Parathyroid adenoma (tissue), 2 donors: ENCODE data around the gene C1QL1.

ENCODE experiments used
- H2AFZ ChIP-seq: fragments of 300-600 bp; sonication (generic); one replicate; pipeline ENCODE4 v1.7.0; 2017; ENCODE audit warnings: antibody characterized with exemption, mild to moderate bottlenecking
- H3K27ac ChIP-seq: fragments of 300-600 bp; sonication (generic); one replicate; pipeline ENCODE4 v1.7.0; 2017
- H3K27me3 ChIP-seq: fragments of 300-600 bp; sonication (generic); one replicate; pipeline ENCODE4 v1.7.0; 2017; ENCODE audit warnings: low read length; ENCODE audit not compliant: control insufficient read depth, insufficient read depth
- H3K36me3 ChIP-seq: fragments of 300-600 bp; sonication (generic); one replicate; pipeline ENCODE4 v1.7.0; 2017; ENCODE audit warnings: low read length; ENCODE audit not compliant: control insufficient read depth, insufficient read depth
- H3K4me1 ChIP-seq: fragments of 300-600 bp; sonication (generic); one replicate; pipeline ENCODE4 v1.7.0; 2017; ENCODE audit warnings: control low read depth
- H3K4me2 ChIP-seq: fragments of 300-600 bp; sonication (generic); one replicate; pipeline ENCODE4 v1.7.0; 2017; ENCODE audit warnings: low read length
- H3K4me3 ChIP-seq: fragments of 300-600 bp; sonication (generic); one replicate; pipeline ENCODE4 v1.7.0; 2017; ENCODE audit warnings: low read depth, low read length
- H3K79me2 ChIP-seq: fragments of 300-600 bp; sonication (generic); one replicate; pipeline ENCODE4 v1.7.0; 2017; ENCODE audit warnings: control low read depth
- H3K9ac ChIP-seq: fragments of 300-600 bp; sonication (generic); one replicate; pipeline ENCODE4 v1.7.0; 2017; ENCODE audit warnings: mild to moderate bottlenecking
- H3K9me3 ChIP-seq: fragments of 300-600 bp; sonication (generic); one replicate; pipeline ENCODE4 v1.7.0; 2017; ENCODE audit warnings: low read length; ENCODE audit not compliant: control insufficient read depth
- TF ChIP-seq, protein P1 (sequence below): fragments of 300-600 bp; sonication (generic); IDR thresholded peaks from one replicate; pipeline ENCODE4 v1.7.0; 2017; ENCODE audit warnings: antibody characterized with exemption, mild to moderate bottlenecking
- donor health status: primary hyperparathyroidism.

C1QL1 gene

DNA sequence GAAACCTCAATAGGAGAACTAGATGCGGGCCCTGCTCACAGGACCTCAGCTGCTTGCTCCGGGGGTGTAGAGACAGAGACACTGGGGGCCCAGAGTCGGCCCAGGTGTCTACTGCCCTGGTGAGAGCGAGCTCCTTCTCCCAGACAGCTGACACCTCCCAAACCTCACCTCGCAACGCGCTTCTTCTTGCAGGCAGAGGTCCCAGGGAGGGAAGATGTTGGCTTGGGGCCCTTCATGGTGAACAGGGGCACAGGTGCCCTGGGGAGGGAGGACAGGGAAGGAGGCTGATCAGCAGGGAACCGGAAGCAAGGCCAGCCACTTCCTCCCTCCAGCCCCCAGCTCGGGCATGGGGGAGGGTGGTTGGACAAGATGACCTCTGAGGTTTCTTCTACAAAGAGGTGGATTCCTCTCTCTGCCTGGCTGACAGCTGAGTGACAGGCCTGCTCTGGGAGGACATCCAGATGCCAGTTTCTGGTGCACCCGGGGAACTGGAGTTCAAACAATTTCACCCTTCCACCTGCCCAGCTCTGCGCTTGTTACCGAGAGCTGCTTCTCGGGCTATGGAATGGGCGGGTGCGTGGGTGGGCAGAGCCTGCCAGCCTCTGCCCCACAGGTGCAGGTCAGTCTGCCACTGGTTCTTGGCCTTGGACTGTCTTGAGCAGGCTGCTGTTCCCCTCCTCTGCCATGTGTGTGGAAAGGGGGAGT lies 41.1 kb downstream of the C1QL1 start:
- H3K79me2 ChIP-seq, result no peaks in the 10 kb centered on the region
- TF ChIP-seq, protein P1, sequence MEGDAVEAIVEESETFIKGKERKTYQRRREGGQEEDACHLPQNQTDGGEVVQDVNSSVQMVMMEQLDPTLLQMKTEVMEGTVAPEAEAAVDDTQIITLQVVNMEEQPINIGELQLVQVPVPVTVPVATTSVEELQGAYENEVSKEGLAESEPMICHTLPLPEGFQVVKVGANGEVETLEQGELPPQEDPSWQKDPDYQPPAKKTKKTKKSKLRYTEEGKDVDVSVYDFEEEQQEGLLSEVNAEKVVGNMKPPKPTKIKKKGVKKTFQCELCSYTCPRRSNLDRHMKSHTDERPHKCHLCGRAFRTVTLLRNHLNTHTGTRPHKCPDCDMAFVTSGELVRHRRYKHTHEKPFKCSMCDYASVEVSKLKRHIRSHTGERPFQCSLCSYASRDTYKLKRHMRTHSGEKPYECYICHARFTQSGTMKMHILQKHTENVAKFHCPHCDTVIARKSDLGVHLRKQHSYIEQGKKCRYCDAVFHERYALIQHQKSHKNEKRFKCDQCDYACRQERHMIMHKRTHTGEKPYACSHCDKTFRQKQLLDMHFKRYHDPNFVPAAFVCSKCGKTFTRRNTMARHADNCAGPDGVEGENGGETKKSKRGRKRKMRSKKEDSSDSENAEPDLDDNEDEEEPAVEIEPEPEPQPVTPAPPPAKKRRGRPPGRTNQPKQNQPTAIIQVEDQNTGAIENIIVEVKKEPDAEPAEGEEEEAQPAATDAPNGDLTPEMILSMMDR, result no peak
- H3K9ac ChIP-seq, result no peak overlapping the region
- H3K9me3 ChIP-seq, result no peaks in the 10 kb centered on the region
- H3K4me3 ChIP-seq, result no peak overlapping the region
- H3K4me1 ChIP-seq, result no peaks in the 10 kb centered on the region
- H3K27ac ChIP-seq, result no peak overlapping the region
- H3K4me2 ChIP-seq, result no peak overlapping the region
- H3K36me3 ChIP-seq, result no peaks in the 10 kb centered on the region
- no peak overlapping the region for H2AFZ ChIP-seq
- no peaks in the 10 kb centered on the region for H3K27me3 ChIP-seq

DNA sequence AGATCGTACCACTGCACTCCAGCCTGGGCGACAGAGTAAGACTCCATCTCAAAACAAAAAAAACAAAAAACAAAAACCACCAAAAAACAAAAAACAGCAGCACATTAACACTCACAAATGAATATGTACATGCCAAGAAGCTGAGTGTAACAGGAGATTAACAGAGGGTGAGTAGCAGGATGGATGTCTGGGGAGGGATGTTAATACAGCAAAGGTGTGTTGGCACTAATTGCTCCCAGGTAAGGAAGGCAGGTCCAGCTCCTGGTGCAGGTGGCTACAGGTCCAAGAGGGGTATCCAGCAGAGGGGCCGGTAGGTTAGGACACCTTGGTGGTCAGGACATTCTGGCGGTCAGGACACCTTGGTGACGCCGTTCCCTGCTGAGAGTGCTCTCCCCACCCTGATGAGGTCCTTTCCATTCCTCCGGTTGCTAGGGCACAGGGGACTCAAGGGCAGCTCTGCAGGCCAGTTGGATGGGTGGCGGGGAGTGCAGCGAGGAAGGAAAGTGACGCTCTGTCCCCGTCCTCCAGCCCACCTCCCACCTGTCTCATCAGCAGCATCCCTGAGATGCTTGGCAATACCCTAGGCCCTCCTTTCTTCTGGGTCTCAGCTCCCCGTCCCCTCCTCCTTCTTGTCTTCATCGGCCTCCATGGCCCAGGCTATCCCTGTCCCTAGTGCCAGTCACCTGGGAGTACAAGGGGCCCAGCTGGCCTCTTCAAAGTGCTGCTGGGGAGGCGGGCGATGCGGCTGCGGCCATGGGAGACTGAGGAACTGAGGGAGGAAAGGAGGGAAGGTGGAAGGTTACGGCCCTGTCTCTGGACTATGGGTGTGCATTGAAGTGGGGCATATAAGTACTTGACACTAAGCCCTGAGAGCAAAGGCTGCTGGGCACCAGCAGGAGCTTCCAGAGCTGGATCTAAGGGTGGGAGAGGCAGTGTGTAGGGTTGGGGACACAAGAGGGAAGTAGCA lies 42.1 kb downstream of the C1QL1 start:
- H3K36me3 ChIP-seq, result no peaks in the 10 kb centered on the region
- H3K27me3 ChIP-seq, result no peaks in the 10 kb centered on the region
- no peaks in the 10 kb centered on the region for H3K9me3 ChIP-seq

GRCh38 chr17:44924107-44924544 lies 44.0 kb downstream of the C1QL1 start:
- Histone ChIP-seq H3K79me2 (no peaks in the 10 kb centered on the region), H2AFZ (no peak overlapping the region), H3K27ac (no peak overlapping the region), H3K4me1 (no peaks in the 10 kb centered on the region), H3K9me3 (no peaks in the 10 kb centered on the region), H3K36me3 (no peaks in the 10 kb centered on the region), H3K27me3 (no peaks in the 10 kb centered on the region), H3K4me2 (no peak overlapping the region), H3K4me3 (no peak overlapping the region), H3K9ac (no peak overlapping the region)
- TF ChIP-seq, protein P1, result no peak

More for the DNA sequence above, 42.1 kb downstream of the C1QL1 start:
- H2AFZ ChIP-seq, result no peak overlapping the region
- TF ChIP-seq, protein P1, result no peak
- no peak overlapping the region for H3K4me2 ChIP-seq
- H3K9ac ChIP-seq, result no peak overlapping the region
- H3K79me2 ChIP-seq, result no peaks in the 10 kb centered on the region
- H3K27ac ChIP-seq, result no peak overlapping the region
- H3K4me3 ChIP-seq, result no peak overlapping the region
- no peaks in the 10 kb centered on the region for H3K4me1 ChIP-seq

DNA sequence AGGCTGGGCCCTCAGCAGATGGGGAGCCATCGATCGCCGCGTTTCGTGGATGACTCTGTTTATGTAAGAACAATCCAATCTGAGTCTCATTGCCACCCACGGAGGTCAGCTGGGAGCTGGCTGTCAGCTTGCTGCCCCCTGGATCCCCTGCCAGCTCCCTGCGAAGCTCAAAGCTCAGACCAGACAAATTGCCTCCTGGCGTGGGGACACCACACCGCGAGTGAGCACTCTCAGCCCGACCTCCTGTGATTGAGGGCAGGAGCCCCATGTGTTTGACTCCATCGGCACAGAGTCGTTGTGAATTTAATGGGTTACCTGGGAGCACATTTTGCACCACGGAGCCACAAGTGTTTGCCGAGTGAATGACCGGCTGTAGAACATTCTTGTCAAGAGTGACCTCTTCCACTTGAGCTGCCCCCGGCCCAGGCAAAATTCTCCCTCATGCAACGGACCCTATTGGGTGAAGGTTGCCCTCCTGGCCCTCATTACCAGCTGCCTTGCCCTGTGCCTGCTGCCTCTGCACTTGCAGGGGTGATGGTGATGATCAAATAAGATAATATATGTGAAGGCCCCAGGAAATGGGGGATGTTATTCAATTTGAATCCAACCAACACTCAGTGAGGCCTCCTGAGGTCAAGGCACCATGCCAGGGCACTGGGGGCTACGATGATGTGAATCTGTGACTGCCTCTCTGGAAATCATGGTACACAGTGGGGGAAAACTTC lies 45.2 kb downstream of the C1QL1 start:
- Histone ChIP-seq H3K27me3 (no peaks in the 10 kb centered on the region), H3K36me3 (no peaks in the 10 kb centered on the region), H3K4me3 (no peak overlapping the region), H3K9me3 (no peaks in the 10 kb centered on the region), H3K79me2 (no peaks in the 10 kb centered on the region), H2AFZ (no peak overlapping the region), H3K27ac (no peak overlapping the region), H3K4me1 (no peaks in the 10 kb centered on the region), H3K4me2 (no peak overlapping the region), H3K9ac (no peak overlapping the region)
- TF ChIP-seq, protein P1, result no peak
